PFSK-1 (cell line): Measurements from ENCODE around the gene CNKSR2.

Source experiments
- FOXP2 ChIP-seq: optimal IDR thresholded peaks from 2 replicates; pipeline ENCODE3; 2011; ENCODE audit warnings: borderline replicate concordance, control low read depth, inconsistent platforms; ENCODE audit not compliant: insufficient read depth; ENCODE audit errors: extremely low read length, extremely low read depth
- POLR2AphosphoS5 ChIP-seq: IDR thresholded peaks from 2 replicates; pipeline ENCODE4 v1.6.1; 2012; ENCODE audit warnings: low read depth, mild to moderate bottlenecking, control low read depth, low read length, moderate library complexity
- REST ChIP-seq, 2 experiments: IDR thresholded peaks; 2 replicates each; pipeline versions ENCODE4 v1.6.1 to v1.8.0; 2011 to 2012; ENCODE audit warnings: low read depth in 2 of 2, low read length in 2 of 2, control low read depth in 1 of 2, inconsistent platforms in 1 of 2, mild to moderate bottlenecking in 1 of 2, moderate library complexity in 1 of 2; ENCODE audit not compliant: insufficient read depth in 1 of 2
- SIN3A ChIP-seq: IDR thresholded peaks from 2 replicates; pipeline ENCODE4 v1.6.1; 2012; ENCODE audit warnings: mild to moderate bottlenecking, low read length, moderate library complexity, borderline replicate concordance; ENCODE audit not compliant: insufficient read depth
- TAF1 ChIP-seq: IDR thresholded peaks from 2 replicates; pipeline ENCODE4 v1.6.1; 2012; ENCODE audit warnings: low read length, control low read depth, borderline replicate concordance; ENCODE audit not compliant: insufficient read depth

Gene CNKSR2

GRCh38 chrX:21590012-21590776 lies 216.0 kb downstream of the CNKSR2 start:
- TF ChIP-seq POLR2AphosphoS5 (no peak), REST (IDR thresholded peaks at IDR 0.05; ENCODE audit: insufficient read depth in 1 of 2, low read depth in 2 of 2, low read length in 2 of 2) (no peak), TAF1 (no peak), SIN3A (no peak)

- TF ChIP-seq SIN3A (no peak), TAF1 (no peak), POLR2AphosphoS5 (no peak), REST (IDR thresholded peaks at IDR 0.05; ENCODE audit: insufficient read depth in 1 of 2, low read depth in 2 of 2, low read length in 2 of 2) (no peak), FOXP2 (no peak)
Observed at GRCh38 chrX:21606002-21606401, 231.8 kb downstream of the CNKSR2 start.

GRCh38 chrX:21610168-21610567 lies 235.9 kb downstream of the CNKSR2 start:
- TF ChIP-seq POLR2AphosphoS5 (no peak), TAF1 (no peak), SIN3A (no peak), REST (IDR thresholded peaks at IDR 0.05; ENCODE audit: insufficient read depth in 1 of 2, low read depth in 2 of 2, low read length in 2 of 2) (no peak), FOXP2 (no peak)

GRCh38 chrX:21612154-21612553 lies 237.9 kb downstream of the CNKSR2 start:
- no peak for TF ChIP-seq REST (IDR thresholded peaks at IDR 0.05; ENCODE audit: insufficient read depth in 1 of 2, low read depth in 2 of 2, low read length in 2 of 2)
- no peak for TF ChIP-seq TAF1
- TF ChIP-seq FOXP2: no peak
- TF ChIP-seq SIN3A: no peak
- TF ChIP-seq POLR2AphosphoS5: no peak

- no peak for TF ChIP-seq TAF1
- TF ChIP-seq POLR2AphosphoS5: no peak
- no peak for TF ChIP-seq REST (IDR thresholded peaks at IDR 0.05; ENCODE audit: insufficient read depth in 1 of 2, low read depth in 2 of 2, low read length in 2 of 2)
- no peak for TF ChIP-seq SIN3A
- TF ChIP-seq FOXP2: no peak
Observed at GRCh38 chrX:21616386-21616785, 242.2 kb downstream of the CNKSR2 start.
